ENCODE results near the gene SRSF12. TPM values are rescaled to one million over a fixed set of nuclear protein-coding genes. Genes with fewer than 3 reads are reported as not detected.

Gene SRSF12
- not detected in 2 replicates for total RNA-seq (2011; cell fraction: chromatin; rRNA removed; ENCODE audit: low replicate concordance)
- total RNA-seq (2011; cell fraction: nucleolus; rRNA removed) = not detected in 2 replicates
- total RNA-seq (2011; cell fraction: nucleoplasm; rRNA removed) = not detected in 2 replicates
- total RNA-seq (2014; rRNA removed) (not detected in 2 replicates), total RNA-seq (2014; rRNA removed; fragmentation: Illumina TruSeq; extraction: Trizol) (not detected in 2 replicates), total RNA-seq (2015; rRNA removed; fragmentation: Illumina TruSeq; extraction: Trizol) (not detected in 2 replicates), total RNA-seq (2021) (not detected in 2 replicates), polyA plus RNA-seq (2011; rRNA removed) (not detected in 2 replicates), polyA plus RNA-seq (2014; fragmentation: Illumina TruSeq; extraction: Trizol) (not detected in 2 replicates), polyA plus RNA-seq (2014; fragmentation: Nextera tagmentation; extraction: Ambion mirVana) (not detected), polyA plus RNA-seq (2014; rRNA removed) (not detected in 2 replicates), polyA minus RNA-seq (2011; rRNA and poly(A)+ RNA removed) (not detected in 2 replicates), Bru-seq, nascent RNA (percentile 5 among the genes with signal in this experiment), BruChase-seq, experiment 1, labeled RNA remaining after a 2-hour chase (not detected), BruChase-seq, experiment 2, labeled RNA remaining after a 6-hour chase (not detected)
- polyA plus RNA-seq (2011; cell fraction: cytosol; rRNA removed) = not detected in 2 replicates
- polyA plus RNA-seq (2011; cell fraction: nucleus; rRNA removed) = not detected in 2 replicates
- polyA plus RNA-seq (2012) = not detected in 2 replicates
- not detected in 2 replicates for polyA minus RNA-seq (2011; cell fraction: cytosol; rRNA and poly(A)+ RNA removed)
- polyA minus RNA-seq (2011; cell fraction: nucleus; rRNA and poly(A)+ RNA removed) = not detected in 2 replicates
- long read RNA-seq, experiment 1 = 0 reads
- long read RNA-seq, experiment 2 = 0 reads
- long read RNA-seq, experiment 3 = 0 reads

DNA sequence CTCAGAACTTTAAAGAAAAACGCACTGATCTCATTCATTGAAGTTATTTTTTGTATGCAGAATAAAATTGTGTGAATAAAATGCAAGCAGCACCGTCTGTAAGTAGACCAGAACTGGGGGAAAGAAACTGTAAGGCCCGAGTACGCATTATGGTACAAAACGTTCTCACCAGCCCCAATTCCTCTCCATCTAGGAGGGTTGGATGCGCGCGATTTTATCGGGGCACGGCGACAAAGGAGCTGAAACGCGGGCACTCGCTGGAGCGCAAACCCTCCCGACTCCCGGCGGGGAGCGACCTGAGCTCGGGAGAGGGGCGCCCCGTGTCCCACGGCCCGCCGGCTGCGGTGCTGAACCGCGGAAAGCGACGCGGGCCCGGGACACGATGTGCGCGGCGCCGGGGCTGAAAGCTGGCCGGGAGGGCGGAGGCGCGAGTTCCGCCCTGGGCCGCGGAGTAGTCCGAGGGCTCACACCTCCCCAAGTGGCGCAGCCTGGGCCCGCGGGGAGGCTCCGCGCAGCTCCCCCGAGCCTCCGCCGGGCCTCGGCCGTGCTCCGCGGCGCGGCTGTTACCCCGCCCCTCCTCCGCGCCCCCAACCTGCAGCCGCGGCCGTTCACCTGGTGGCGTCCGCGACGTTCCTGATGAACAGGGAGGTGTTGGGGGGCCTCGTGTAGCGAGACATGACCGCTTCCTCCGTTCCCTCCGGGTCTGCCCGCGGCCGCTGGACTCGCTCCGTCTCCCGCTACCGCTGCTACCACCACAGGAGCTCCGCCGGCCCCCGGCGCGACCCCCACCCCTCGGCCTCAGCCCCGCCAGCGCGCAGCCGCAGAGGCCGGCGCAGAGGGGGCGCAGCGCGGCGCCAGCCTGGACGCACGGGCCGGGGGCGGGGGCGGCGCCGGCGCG lies at the start of gene SRSF12:
SRSF12 (minus strand) TSS at position 861 of the 898 bp plus-strand sequence; CDS start at position 677, 184 bp downstream.
- WGBS (ENCODE audit: insufficient coverage, low coverage, missing lambda C conversion rate) = 44% methylated on average over 11 of the region's 106 CpGs
- H3K79me2 ChIP-seq (ENCODE audit: control insufficient read depth, insufficient read depth, low read length) = no peaks in the 10 kb centered on the region

More for the DNA sequence above, at the start of gene SRSF12:
- TF ChIP-seq ZFPM2 (CRISPR knock-in tag; IDR thresholded peaks at IDR 0.05) (no peak), FOXJ3 (CRISPR knock-in tag; IDR thresholded peaks at IDR 0.05) (no peak), XRCC4 (IDR thresholded peaks at IDR 0.05; ENCODE audit: extremely low read depth, insufficient read depth, insufficient read length) (no peak), ZNF699 (CRISPR knock-in tag; IDR thresholded peaks at IDR 0.05; ENCODE audit: insufficient replicate concordance) (no peak), PHF8 (IDR thresholded peaks at IDR 0.05; ENCODE audit: borderline replicate concordance, low read length) (no peak), ELF2 (CRISPR knock-in tag; IDR thresholded peaks at IDR 0.05) (no peak), POLR2AphosphoS5 (IDR thresholded peaks at IDR 0.05; ENCODE audit: control insufficient read depth, insufficient read depth, low read depth, low read length) (no peak), TBL1XR1 (IDR thresholded peaks at IDR 0.05; ENCODE audit: low read length in 2 of 2) (no peak), HDAC1 (IDR thresholded peaks at IDR 0.05) (no peak), HSF4 (CRISPR knock-in tag; IDR thresholded peaks at IDR 0.05; ENCODE audit: borderline replicate concordance) (no peak), ZNF212 (CRISPR knock-in tag; IDR thresholded peaks at IDR 0.05) (no peak)
- TF ChIP-seq, protein P1, sequence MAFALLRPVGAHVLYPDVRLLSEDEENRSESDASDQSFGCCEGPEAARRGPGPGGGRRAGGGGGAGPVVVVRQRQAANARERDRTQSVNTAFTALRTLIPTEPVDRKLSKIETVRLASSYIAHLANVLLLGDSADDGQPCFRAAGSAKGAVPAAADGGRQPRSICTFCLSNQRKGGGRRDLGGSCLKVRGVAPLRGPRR (CRISPR knock-in tag; IDR thresholded peaks at IDR 0.05) = no peak
- TF ChIP-seq, protein P2, sequence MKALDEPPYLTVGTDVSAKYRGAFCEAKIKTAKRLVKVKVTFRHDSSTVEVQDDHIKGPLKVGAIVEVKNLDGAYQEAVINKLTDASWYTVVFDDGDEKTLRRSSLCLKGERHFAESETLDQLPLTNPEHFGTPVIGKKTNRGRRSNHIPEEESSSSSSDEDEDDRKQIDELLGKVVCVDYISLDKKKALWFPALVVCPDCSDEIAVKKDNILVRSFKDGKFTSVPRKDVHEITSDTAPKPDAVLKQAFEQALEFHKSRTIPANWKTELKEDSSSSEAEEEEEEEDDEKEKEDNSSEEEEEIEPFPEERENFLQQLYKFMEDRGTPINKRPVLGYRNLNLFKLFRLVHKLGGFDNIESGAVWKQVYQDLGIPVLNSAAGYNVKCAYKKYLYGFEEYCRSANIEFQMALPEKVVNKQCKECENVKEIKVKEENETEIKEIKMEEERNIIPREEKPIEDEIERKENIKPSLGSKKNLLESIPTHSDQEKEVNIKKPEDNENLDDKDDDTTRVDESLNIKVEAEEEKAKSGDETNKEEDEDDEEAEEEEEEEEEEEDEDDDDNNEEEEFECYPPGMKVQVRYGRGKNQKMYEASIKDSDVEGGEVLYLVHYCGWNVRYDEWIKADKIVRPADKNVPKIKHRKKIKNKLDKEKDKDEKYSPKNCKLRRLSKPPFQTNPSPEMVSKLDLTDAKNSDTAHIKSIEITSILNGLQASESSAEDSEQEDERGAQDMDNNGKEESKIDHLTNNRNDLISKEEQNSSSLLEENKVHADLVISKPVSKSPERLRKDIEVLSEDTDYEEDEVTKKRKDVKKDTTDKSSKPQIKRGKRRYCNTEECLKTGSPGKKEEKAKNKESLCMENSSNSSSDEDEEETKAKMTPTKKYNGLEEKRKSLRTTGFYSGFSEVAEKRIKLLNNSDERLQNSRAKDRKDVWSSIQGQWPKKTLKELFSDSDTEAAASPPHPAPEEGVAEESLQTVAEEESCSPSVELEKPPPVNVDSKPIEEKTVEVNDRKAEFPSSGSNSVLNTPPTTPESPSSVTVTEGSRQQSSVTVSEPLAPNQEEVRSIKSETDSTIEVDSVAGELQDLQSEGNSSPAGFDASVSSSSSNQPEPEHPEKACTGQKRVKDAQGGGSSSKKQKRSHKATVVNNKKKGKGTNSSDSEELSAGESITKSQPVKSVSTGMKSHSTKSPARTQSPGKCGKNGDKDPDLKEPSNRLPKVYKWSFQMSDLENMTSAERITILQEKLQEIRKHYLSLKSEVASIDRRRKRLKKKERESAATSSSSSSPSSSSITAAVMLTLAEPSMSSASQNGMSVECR (CRISPR knock-in tag; IDR thresholded peaks at IDR 0.05) = no peak
- Histone ChIP-seq H2AFZ (ENCODE audit: low read depth, low read length) (no peak within 1 kb of the TSS), H3K4me1 (replicated peaks in 1 of 2; ENCODE audit: control insufficient read depth in 2 of 2, insufficient read depth in 2 of 2, low read length in 2 of 2) (no peaks in the 10 kb centered on the region), H3K27ac (ENCODE audit: extremely low read depth, low read depth, low read length) (no peak within 1 kb of the TSS), H3K36me3 (ENCODE audit: control insufficient read depth, insufficient read depth, low read length) (no peaks in the 10 kb centered on the region), H3K9ac (ENCODE audit: insufficient read depth in 1 of 2, low read depth in 2 of 2, low read length in 2 of 2) (no peak within 1 kb of the TSS), H3K9me3 (replicated peaks; ENCODE audit: control insufficient read depth, insufficient read depth, low read depth, low read length) (no peaks in the 10 kb centered on the region), H3K9me1 (ENCODE audit: control insufficient read depth, insufficient read depth, low read length) (no peaks in the 10 kb centered on the region), H3K4me3 (no peak within 1 kb of the TSS), H3K4me2 (ENCODE audit: insufficient read depth, low read length) (no peak within 1 kb of the TSS), H3K27me3 (ENCODE audit: control insufficient read depth in 2 of 2, insufficient read depth in 2 of 2, low read length in 2 of 2) (no peaks in the 10 kb centered on the region; a peak in 1 of 5 replicates), H4K20me1 (replicated peaks; ENCODE audit: control insufficient read depth, insufficient read depth, low read length) (no peaks in the 10 kb centered on the region)
- FAIRE-seq = no peak
- no TSS peak for BruUV-seq (replicated peaks)
- no peak for DNase-seq (ENCODE audit: extremely low read depth in 1 of 4, low spot score in 3 of 4)
- POLR2A ChIA-PET = no interaction called here
- intact Hi-C loops (cut with micrococcal nuclease) = no loop called here
- ATAC-seq = no peak
- in situ Hi-C loops (cut with MboI) = no loop called here
- CTCF ChIA-PET (ENCODE audit: low intra/inter-chr PET ratio) = no interaction called here

Measured in K562 (cell line).